ENCODE results near the gene TBC1D10B. TPM values are rescaled to one million over a fixed set of nuclear protein-coding genes. Genes with fewer than 3 reads are reported as not detected.
A peak's percentile ranks its signal among the peaks of the same experiment; 100 is the strongest.

Gene TBC1D10B
- total and polyA plus RNA-seq, 9 of the 15 experiments (the other 6 are each of a cell fraction or from before 2014, with no cell fraction given): 2.2 to 55.4 (median 17.5) TPM

- 0 out of 4 replicates have a peak, but pooled peaks of 1 of the 2 experiments have one; percentile 53 for TF ChIP-seq ARNT (IDR thresholded peaks at IDR 0.05)
- no peak for TF ChIP-seq MED1 (CRISPR knock-in tag; IDR thresholded peaks at IDR 0.05; ENCODE audit: borderline replicate concordance)
- peak; percentile 28; the same call in 1 of the 2 replicates for TF ChIP-seq MXI1 (IDR thresholded peaks at IDR 0.05; ENCODE audit: low read depth, low read length)
- peak in 1 of 2 experiments; percentile 77; a peak in 2 of 4 replicates for TF ChIP-seq TRIM24 (IDR thresholded peaks at IDR 0.05)
- 0 out of 2 replicates have a peak, but pooled peaks have one; percentile 17 for TF ChIP-seq ZNF830 (CRISPR knock-in tag; IDR thresholded peaks at IDR 0.05)
- peak; percentile 64; the same call in 1 of the 2 replicates for TF ChIP-seq MBD2 (IDR thresholded peaks at IDR 0.05; ENCODE audit: borderline replicate concordance, low read depth)
- peak; percentile 27 for TF ChIP-seq CHD4 (IDR thresholded peaks at IDR 0.05; ENCODE audit: insufficient read depth, insufficient replicate concordance, low read depth, low read length, poor library complexity, severe bottlenecking)
- peak; percentile 88 for TF ChIP-seq E2F1 (CRISPR knock-in tag; IDR thresholded peaks at IDR 0.05)
- TF ChIP-seq BCLAF1 (IDR thresholded peaks at IDR 0.05; ENCODE audit: borderline replicate concordance in 1 of 2, control insufficient read depth in 1 of 2, low read depth in 2 of 2, low read length in 1 of 2): no peak
- peak; percentile 60; the same call in 1 of the 2 replicates for TF ChIP-seq KLF10 (CRISPR knock-in tag; IDR thresholded peaks at IDR 0.05)
- peak; percentile 69; the same call in 1 of the 2 replicates for TF ChIP-seq FOXM1 (IDR thresholded peaks at IDR 0.05; ENCODE audit: low read depth)
- 0 out of 2 replicates have a peak, but pooled peaks have one; percentile 28 for TF ChIP-seq FOXM1 (CRISPR knock-in tag; IDR thresholded peaks at IDR 0.05; ENCODE audit: low read depth)
- peak; percentile 11; the same call in 1 of the 2 replicates for TF ChIP-seq ARID2 (IDR thresholded peaks at IDR 0.05)
- peak; percentile 38; the same call in 1 of the 2 replicates for TF ChIP-seq BRD4 (IDR thresholded peaks at IDR 0.05)
- peak; percentile 94 for TF ChIP-seq GABPB1 (CRISPR knock-in tag; IDR thresholded peaks at IDR 0.05)
- no peak for TF ChIP-seq CSDE1 (IDR thresholded peaks at IDR 0.05)
- TF ChIP-seq TCF7L2 (IDR thresholded peaks at IDR 0.05; ENCODE audit: low read depth, low read length): no peak
- peak; percentile 32 for TF ChIP-seq GATA2 (CRISPR knock-in tag; IDR thresholded peaks at IDR 0.05)
- TF ChIP-seq PREB (CRISPR knock-in tag; IDR thresholded peaks at IDR 0.05): peak; percentile 97; the same call in 1 of the 2 replicates
- TF ChIP-seq ESRRA (IDR thresholded peaks at IDR 0.05; ENCODE audit: borderline replicate concordance, low read depth): peak; percentile 27; the same call in 1 of the 2 replicates
- TF ChIP-seq MTA3 (IDR thresholded peaks at IDR 0.05; ENCODE audit: borderline replicate concordance): peak; percentile 71; the same call in 1 of the 2 replicates
Observed at GRCh38 chr16:30355144-30355953, 14.9 kb downstream of the TBC1D10B start, which contains the start of gene CD2BP2 (continued).

Data from K562 (cell line).